DMS 273 treated with DMSO at 0.1 percent for 48 hours (cell line): ENCODE measurements around the gene PDE11A.
A peak's percentile ranks its signal among the peaks of the same experiment; 100 is the strongest.

Source experiments
- DNase-seq: peaks from one replicate; lab custom pipeline; 2025; lab: John Stamatoyannopoulos, UW

The PDE11A gene

DNA sequence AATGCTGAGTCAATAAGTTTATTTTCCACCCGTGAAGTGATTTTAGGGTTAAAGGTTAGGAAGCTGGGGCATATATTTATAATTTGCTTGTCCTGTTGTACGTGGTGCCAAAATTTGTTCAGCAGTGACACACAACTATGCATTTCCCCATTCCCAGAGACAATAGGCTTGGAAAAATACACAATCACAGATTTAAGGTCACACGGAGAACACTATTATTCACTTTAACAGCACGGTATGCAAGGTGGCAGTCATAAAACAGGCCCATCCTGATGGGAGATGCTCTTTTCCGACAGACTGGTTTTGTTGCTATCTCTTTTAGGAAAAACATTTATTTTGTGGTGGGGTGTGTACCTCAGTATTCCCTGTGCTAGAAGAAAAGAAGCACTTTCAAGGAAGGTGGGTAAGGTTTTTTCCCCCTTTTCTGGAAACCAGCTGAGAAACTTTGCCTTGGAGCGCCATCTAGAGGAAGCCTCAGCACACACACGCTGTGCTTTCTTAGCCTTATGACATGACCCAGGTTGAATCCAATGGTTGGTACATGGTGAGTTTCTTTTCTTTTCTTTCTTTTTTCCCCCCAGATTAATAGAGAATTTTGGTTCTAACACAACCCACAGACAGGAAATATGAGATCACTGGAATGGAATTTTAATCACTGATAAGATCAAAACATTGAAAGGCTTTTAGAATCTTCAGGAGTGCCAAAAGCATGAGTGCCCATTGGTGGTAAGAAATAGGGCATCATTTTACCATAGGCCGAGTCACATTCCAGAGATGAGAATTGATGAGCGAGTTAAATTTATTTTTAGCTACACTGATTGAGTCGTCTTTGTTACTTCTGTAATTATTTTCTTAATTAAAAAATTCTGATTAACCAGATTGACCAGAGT is 347.9 kb downstream of the PDE11A start:
- DNase-seq = peak; percentile 31

GRCh38 chr2:177723235-177723634 is 349.3 kb downstream of the PDE11A start:
- DNase-seq = no peak

- DNase-seq = no peak
Measured at GRCh38 chr2:177721818-177722567, 350.6 kb downstream of the PDE11A start.

GRCh38 chr2:177721087-177721486 is 351.5 kb downstream of the PDE11A start:
- no peak for DNase-seq

DNA sequence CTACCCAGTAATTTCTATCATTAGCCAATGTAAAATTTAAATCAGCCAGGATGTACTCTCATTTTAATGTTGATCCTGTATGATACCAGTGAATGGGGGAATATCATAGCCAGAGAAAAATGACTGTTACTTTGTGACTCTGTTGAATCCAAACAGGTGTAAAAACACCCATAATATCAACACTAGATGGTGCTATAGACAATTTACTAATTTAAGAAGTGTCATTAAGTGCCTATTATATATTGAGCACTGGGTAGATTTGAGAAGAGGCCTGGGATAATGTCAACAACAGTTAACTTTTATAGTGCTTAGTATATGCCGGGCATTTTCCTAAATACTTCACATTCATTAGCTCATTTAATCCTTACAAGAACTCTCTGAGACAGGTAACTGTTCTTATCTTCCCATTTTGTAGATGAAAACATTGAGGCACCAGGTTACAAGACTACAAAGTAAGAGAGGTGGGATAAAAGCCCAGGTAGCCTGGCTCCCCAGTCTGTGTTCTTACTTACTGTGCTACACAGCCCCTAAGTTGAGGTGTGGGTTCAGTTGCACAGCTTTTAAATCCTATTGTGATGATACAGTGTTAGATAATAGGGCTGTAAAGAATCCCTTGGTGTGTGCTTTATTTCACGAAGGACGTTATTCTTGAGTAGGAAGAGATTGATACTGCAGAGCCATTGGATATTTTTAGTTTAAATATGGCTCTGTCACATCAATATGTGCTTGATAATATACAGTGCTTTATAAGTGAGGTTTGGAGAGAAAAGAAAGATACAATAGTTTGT is 354.6 kb downstream of the PDE11A start:
- DNase-seq = no peak

- DNase-seq = no peak
Measured at GRCh38 chr2:177716484-177716883, 356.1 kb downstream of the PDE11A start.

DNA sequence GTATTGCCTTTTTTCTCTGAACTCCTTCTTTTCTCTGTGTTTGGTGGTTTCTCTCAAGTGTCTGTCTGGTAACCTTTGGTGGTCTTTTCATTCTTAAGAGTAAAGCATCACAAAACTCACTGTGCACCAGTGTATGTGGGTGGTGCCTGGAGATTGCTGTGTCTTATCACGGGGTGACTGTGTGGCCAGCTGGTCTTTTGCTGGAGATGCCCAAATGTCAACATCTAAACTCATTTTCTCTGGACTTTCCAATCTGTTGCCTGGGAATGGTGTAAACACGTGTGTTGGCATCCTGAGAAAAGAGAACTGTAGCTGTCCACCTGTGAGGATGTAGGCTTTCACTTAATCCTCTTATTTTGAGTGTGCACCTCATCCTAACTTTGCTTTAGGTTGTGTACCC is 356.8 kb downstream of the PDE11A start:
- DNase-seq = no peak

DNA sequence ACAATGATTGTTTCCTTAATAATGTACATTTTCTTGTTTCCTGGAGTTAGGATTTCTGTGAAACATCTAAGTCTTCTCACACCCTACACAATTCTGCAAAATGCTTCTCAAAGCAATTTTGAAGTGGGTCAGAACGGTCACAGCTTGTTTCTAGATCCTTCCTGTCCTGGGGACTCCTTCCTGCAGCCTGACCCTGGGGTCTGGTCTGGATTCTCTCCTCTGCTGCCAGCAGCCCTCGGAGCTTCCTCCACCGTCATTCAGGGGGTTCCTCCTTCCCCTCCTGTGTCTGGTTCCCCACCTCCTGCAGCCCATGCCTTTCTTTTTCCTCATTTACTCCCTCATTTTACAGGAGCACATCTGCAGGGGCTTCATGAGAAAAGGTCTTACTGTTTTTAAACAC is 357.9 kb downstream of the PDE11A start:
- no peak for DNase-seq

GRCh38 chr2:177712462-177712861 is 360.1 kb downstream of the PDE11A start:
- DNase-seq = no peak

GRCh38 chr2:177711483-177712265 is 360.9 kb downstream of the PDE11A start:
- DNase-seq = no peak

GRCh38 chr2:177710889-177711288 is 361.7 kb downstream of the PDE11A start:
- DNase-seq = no peak

GRCh38 chr2:177709986-177710401 is 362.6 kb downstream of the PDE11A start:
- no peak for DNase-seq

GRCh38 chr2:177708660-177709444 is 363.7 kb downstream of the PDE11A start:
- DNase-seq = no peak

DNA sequence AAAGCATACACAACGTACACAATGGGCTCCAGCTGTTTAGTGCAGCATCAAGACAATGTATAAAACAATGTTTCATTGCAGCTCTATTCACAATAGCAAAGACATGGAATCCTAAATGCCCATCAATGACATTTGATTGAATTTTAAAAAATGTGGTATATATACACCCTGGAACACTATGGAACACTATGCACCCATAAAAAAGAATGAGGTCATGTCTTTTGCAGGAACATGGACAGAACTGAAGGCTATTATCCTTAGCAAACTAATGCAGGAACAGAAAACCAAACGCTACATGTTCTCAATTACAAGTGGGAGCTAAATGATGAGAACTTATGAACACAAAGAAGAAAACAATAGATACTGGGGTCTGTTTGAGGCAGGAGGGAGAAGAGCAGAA is 364.5 kb downstream of the PDE11A start:
- no peak for DNase-seq

- no peak for DNase-seq
Measured at GRCh38 chr2:177705511-177706173, 366.9 kb downstream of the PDE11A start.

DNA sequence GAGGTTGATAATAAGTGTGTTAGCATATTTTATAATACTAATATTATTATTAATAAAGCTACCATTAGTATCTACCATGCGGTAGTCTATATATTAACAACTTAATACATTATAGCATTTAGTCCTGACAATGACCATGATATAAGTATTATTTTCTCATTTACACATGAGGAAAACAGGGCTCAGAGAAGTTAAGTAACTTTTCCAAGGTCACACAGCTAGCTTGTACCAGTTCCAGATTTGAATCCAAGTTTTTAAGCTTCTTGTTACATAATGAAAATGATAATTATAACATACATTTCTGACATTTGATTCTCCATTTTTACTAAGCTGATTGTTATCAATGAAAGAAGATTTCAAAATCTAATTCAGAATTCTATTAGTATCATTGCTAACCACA is 369.4 kb downstream of the PDE11A start:
- no peak for DNase-seq

- DNase-seq = no peak
Measured at GRCh38 chr2:177698281-177698680, 374.3 kb downstream of the PDE11A start.

GRCh38 chr2:177694348-177694747 is 378.2 kb downstream of the PDE11A start:
- DNase-seq = no peak

DNA sequence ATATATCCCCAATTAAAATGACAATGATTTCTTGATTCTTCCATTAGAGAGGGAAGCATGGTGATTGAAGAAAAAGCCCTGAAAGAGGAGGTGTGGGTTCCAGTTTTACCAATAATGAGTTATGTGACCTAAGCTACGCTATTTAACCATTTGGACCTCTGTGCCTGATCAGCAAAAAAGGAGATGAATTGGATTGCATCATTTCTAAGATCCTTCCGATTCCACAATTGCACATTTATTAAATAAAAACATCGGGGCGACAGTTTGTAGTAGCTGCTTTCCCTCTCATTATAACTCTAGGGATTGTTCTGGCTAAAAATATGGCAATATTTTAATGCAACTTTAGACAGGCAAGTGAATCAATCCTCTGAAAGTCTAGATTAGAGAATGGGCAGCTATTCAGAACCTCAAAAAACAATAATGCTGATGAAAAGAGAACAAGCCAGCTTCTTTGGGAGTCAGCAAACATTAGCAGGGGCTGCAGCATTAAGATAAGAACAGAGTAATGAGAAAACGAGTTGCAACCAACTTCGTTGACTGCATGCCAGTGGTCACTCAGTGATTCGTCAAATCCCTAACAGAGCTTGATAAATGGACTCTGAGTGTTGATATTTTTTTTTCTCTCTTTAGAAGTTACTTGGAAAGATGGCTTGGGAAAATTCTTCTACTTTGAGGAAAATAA is 378.8 kb downstream of the PDE11A start:
- DNase-seq = no peak
